Measurements from ENCODE around the gene DRC7. TPM values are rescaled to one million over a fixed set of nuclear protein-coding genes. Genes with fewer than 3 reads are reported as not detected.

The DRC7 gene
- total and polyA plus RNA-seq, 9 of the 15 experiments (the other 6 are each of a cell fraction or from before 2014, with no cell fraction given): 0.04 to 0.33 (median 0.12) TPM; not detected in 3

- TF ChIP-seq E4F1 (CRISPR knock-in tag; IDR thresholded peaks at IDR 0.05; ENCODE audit: borderline replicate concordance) (no peak), MCM3 (IDR thresholded peaks at IDR 0.05) (no peak), DLX4 (CRISPR knock-in tag; IDR thresholded peaks at IDR 0.05) (no peak), ZNF785 (CRISPR knock-in tag; IDR thresholded peaks at IDR 0.05) (no peak), CAMTA2 (CRISPR knock-in tag; conservative IDR thresholded peaks at IDR 0.05) (no peak), THRAP3 (IDR thresholded peaks at IDR 0.05; ENCODE audit: borderline replicate concordance) (no peak), SREBF2 (CRISPR knock-in tag; IDR thresholded peaks at IDR 0.05) (no peak), ZNF695 (CRISPR knock-in tag; IDR thresholded peaks at IDR 0.05) (no peak), TCFL5 (CRISPR knock-in tag; conservative IDR thresholded peaks at IDR 0.05) (no peak), ZBTB11 (CRISPR knock-in tag; IDR thresholded peaks at IDR 0.05) (no peak), THRA (IDR thresholded peaks at IDR 0.05) (no peak), MEF2D (tag; conservative IDR thresholded peaks at IDR 0.05; ENCODE audit: low read depth) (no peak), HMBOX1 (IDR thresholded peaks at IDR 0.05) (peak; percentile 86), NCOA6 (IDR thresholded peaks at IDR 0.05) (no peak), MLX (CRISPR knock-in tag; conservative IDR thresholded peaks at IDR 0.05) (no peak)
Observed at GRCh38 chr16:57675741-57676551, 18.7 kb upstream of the DRC7 start (continued).
